Hypothalamus (tissue), 51 donors: Measurements from ENCODE around the gene DCST1.
A peak's percentile ranks its signal among the peaks of the same experiment; 100 is the strongest.

Source experiments
- DNase-seq, 51 donors: peaks; one replicate each; lab custom pipeline; 2025; lab: John Stamatoyannopoulos, UW

DCST1 gene

GRCh38 chr1:155000726-155001424, 32.7 kb upstream of the DCST1 start:
- peak; percentile 56 to 98 (median 83) for DNase-seq

- DNase-seq = peak in 2 of 51 donors; percentile 75 to 88
Measured at GRCh38 chr1:155001425-155001674, 32.3 kb upstream of the DCST1 start.

- DNase-seq = peak; percentile 88 to 100 (median 99)
Measured at GRCh38 chr1:155001675-155002463, 31.8 kb upstream of the DCST1 start.

- peak in 21 of 51 donors; percentile 34 to 81 (median 73) for DNase-seq
Measured at GRCh38 chr1:155002464-155003226, 31.0 kb upstream of the DCST1 start, which contains the start of gene ZBTB7B. Gene ZBTB7B (plus strand): TSS chr1:155002802. CDS start chr1:155014661, 11,859 bp downstream.

- peak in 24 of 51 donors; percentile 27 to 79 (median 47) for DNase-seq
Measured at GRCh38 chr1:155003227-155003765, 30.3 kb upstream of the DCST1 start.

- peak in 40 of 51 donors; percentile 27 to 87 (median 58) for DNase-seq
Measured at GRCh38 chr1:155003766-155004351, 29.8 kb upstream of the DCST1 start.

- DNase-seq = peak in 9 of 51 donors; percentile 16 to 81 (median 52)
Measured at GRCh38 chr1:155004352-155005075, 29.1 kb upstream of the DCST1 start.

GRCh38 chr1:155005076-155006011, 28.3 kb upstream of the DCST1 start:
- peak in 48 of 51 donors; percentile 33 to 86 (median 66) for DNase-seq

GRCh38 chr1:155006601-155007101, 27.0 kb upstream of the DCST1 start:
- peak in 14 of 51 donors; percentile 17 to 43 (median 31) for DNase-seq

GRCh38 chr1:155007251-155007828, 26.3 kb upstream of the DCST1 start:
- DNase-seq = peak in 41 of 51 donors; percentile 18 to 78 (median 51)

GRCh38 chr1:155008015-155008941, 25.3 kb upstream of the DCST1 start:
- DNase-seq = peak in 12 of 51 donors; percentile 17 to 60 (median 44)

- peak in 1 of 51 donors; percentile 19 for DNase-seq
Measured at GRCh38 chr1:155009221-155009711, 24.4 kb upstream of the DCST1 start.

GRCh38 chr1:155009742-155010141, 23.9 kb upstream of the DCST1 start:
- DNase-seq = no peak

- peak in 1 of 51 donors; percentile 10 for DNase-seq
Measured at GRCh38 chr1:155010211-155010918, 23.3 kb upstream of the DCST1 start.

GRCh38 chr1:155011004-155011416, 22.6 kb upstream of the DCST1 start:
- no peak for DNase-seq

- DNase-seq = no peak
Measured at GRCh38 chr1:155011437-155012025, 22.1 kb upstream of the DCST1 start.
